HCT116 (cell line): ENCODE results near the gene TBC1D19. TPM values are rescaled to one million over a fixed set of nuclear protein-coding genes. Genes with fewer than 3 reads are reported as not detected.

Experiments
- ATAC-seq: fragments of 200-7000 bp; cut with Tn5 transposase; 2 replicates; pipeline ENCODE4 v1.9.1; 2020; ENCODE audit warnings: mild to moderate bottlenecking, moderate library complexity
- BruUV-seq: library from RNA; stranded (reverse); fragments of 400-500 nt; replicated peaks from 2 replicates; lab custom pipeline; 2021; lab: Mats Ljungman, UMichigan
- CTCF ChIA-PET: fragments of 300-600 bp; sonication (Branson Sonifier 250); formaldehyde crosslinking; loops from one replicate; lab custom pipeline; 2021; ENCODE audit warnings: antibody characterized with exemption; lab: Charles Lee
- POLR2A ChIA-PET: fragments of 300-600, 350-600 bp; sonication (Branson Sonifier 250); formaldehyde crosslinking; loops from one replicate; lab custom pipeline; 2021; ENCODE audit warnings: antibody characterized with exemption; lab: Charles Lee
- RAD21 ChIA-PET, 2 experiments: fragments of 300-600 bp; sonication (Branson Sonifier 250); formaldehyde crosslinking; loops; one replicate each; lab custom pipeline; 2023; ENCODE audit warnings: low total read pairs in 2 of 2; ENCODE audit not compliant: uncharacterized antibody in 2 of 2, unreplicated experiment in 2 of 2, low non-redundant PET in 1 of 2; lab: Charles Lee
- DNase-seq: peaks from one replicate; pipeline ENCODE4 v3.0.0-alpha.2; 2010; ENCODE audit warnings: low read depth, low spot score
- H2AFZ ChIP-seq: fragments of 200-600 bp; shearing (Covaris generic), sonication (generic); 2 replicates; pipeline ENCODE4 v1.6.1; 2017; ENCODE audit warnings: low read depth, mixed run types, mixed read lengths, antibody characterized with exemption, low read length; ENCODE audit not compliant: poor library complexity, severe bottlenecking
- H3K27ac ChIP-seq: 2 replicates; pipeline ENCODE4 v1.5.1; 2012; ENCODE audit warnings: low read depth, low read length
- H3K27me3 ChIP-seq: fragments of 200-600 bp; sonication (generic); 2 replicates; pipeline ENCODE4 v1.6.1; 2016; ENCODE audit warnings: mixed run types, low read length, mixed read lengths; ENCODE audit not compliant: insufficient read depth
- H3K36me3 ChIP-seq, 2 experiments: fragments of 200-500 bp in 1 of 2; fragments of 200-600 bp in 1 of 2; sonication (Bioruptor generic) in 1 of 2; sonication (generic) in 1 of 2; 2 replicates each; pipeline versions ENCODE4 v1.5.1 to v1.6.1; 2014 to 2016; ENCODE audit warnings: low read length in 2 of 2, inconsistent platforms in 1 of 2, mixed read lengths in 1 of 2, mixed run types in 1 of 2; ENCODE audit not compliant: insufficient read depth in 2 of 2, control insufficient read depth in 1 of 2
- H3K4me1 ChIP-seq, 2 experiments: fragments of 200-600 bp in 1 of 2; sonication (generic) in 1 of 2; 2 replicates each; pipeline versions ENCODE4 v1.5.1 to v1.6.1; 2012 to 2017; ENCODE audit warnings: low read length in 2 of 2, inconsistent platforms in 1 of 2, mild to moderate bottlenecking in 1 of 2, mixed read lengths in 1 of 2, mixed run types in 1 of 2, moderate library complexity in 1 of 2; ENCODE audit not compliant: insufficient read depth in 2 of 2, control insufficient read depth in 1 of 2
- H3K4me2 ChIP-seq: fragments of 200-600 bp; sonication (generic); 2 replicates; pipeline ENCODE4 v1.6.1; 2017; ENCODE audit warnings: mixed run types, low read length, mixed read lengths
- H3K4me3 ChIP-seq, 2 experiments: fragments of 200-600 bp in 1 of 2; sonication (generic) in 1 of 2; replicated peaks in 1 of 2; 2 replicates each; pipeline ENCODE4 v1.5.1; 2011 to 2016; ENCODE audit warnings: low read length in 2 of 2, control low read depth in 1 of 2, low read depth in 1 of 2, mild to moderate bottlenecking in 1 of 2, mixed read lengths in 1 of 2, mixed run types in 1 of 2
- H3K79me2 ChIP-seq: fragments of 200-600 bp; sonication (generic); 2 replicates; pipeline ENCODE4 v1.6.1; 2017; ENCODE audit warnings: mild to moderate bottlenecking, mixed run types, low read length, moderate library complexity, mixed read lengths; ENCODE audit not compliant: insufficient read depth
- H3K9ac ChIP-seq: fragments of 200-600 bp; sonication (generic); 2 replicates; pipeline ENCODE4 v1.6.1; 2016; ENCODE audit warnings: low read length, mixed read lengths
- H3K9me2 ChIP-seq: fragments of 200-600 bp; sonication (generic), shearing (Covaris generic); 2 replicates; pipeline ENCODE4 v1.6.1; 2017; ENCODE audit warnings: mixed run types, mild to moderate bottlenecking, moderate library complexity; ENCODE audit not compliant: insufficient read depth
- H3K9me3 ChIP-seq, 2 experiments: fragments of 200-500 bp in 1 of 2; fragments of 200-600 bp in 1 of 2; sonication (Bioruptor generic) in 1 of 2; sonication (generic) in 1 of 2; 2 replicates each; pipeline ENCODE4 v1.6.1; 2014 to 2017; ENCODE audit warnings: low read length in 2 of 2, mixed read lengths in 2 of 2, inconsistent platforms in 1 of 2, low read depth in 1 of 2, mild to moderate bottlenecking in 1 of 2, mixed run types in 1 of 2, moderate library complexity in 1 of 2; ENCODE audit not compliant: control insufficient read depth in 1 of 2, insufficient read depth in 1 of 2
- H4K20me1 ChIP-seq: fragments of 200-600 bp; sonication (generic), shearing (Covaris generic); 2 replicates; pipeline ENCODE4 v1.6.1; 2017; ENCODE audit warnings: mixed run types, mild to moderate bottlenecking, moderate library complexity; ENCODE audit not compliant: insufficient read depth
- ATF3 ChIP-seq: IDR thresholded peaks from 2 replicates; pipeline ENCODE4 v1.6.1; 2012
- CEBPB ChIP-seq: IDR thresholded peaks from 2 replicates; pipeline ENCODE4 v1.6.1; 2012; ENCODE audit warnings: low read depth
- CTCF ChIP-seq, 3 experiments: fragments of 200-600 bp in 1 of 3; sonication (generic) in 1 of 3; IDR thresholded peaks in 2 of 3; conservative IDR thresholded peaks in 1 of 3; 2 replicates each; pipeline ENCODE4 v1.5.1; 2012 to 2017; ENCODE audit warnings: low read depth in 2 of 3, low read length in 2 of 3, antibody characterized with exemption in 1 of 3, borderline replicate concordance in 1 of 3, control low read depth in 1 of 3, mild to moderate bottlenecking in 1 of 3, mixed read lengths in 1 of 3, mixed run types in 1 of 3, moderate library complexity in 1 of 3; ENCODE audit not compliant: insufficient read depth in 1 of 3
- EGR1 ChIP-seq: IDR thresholded peaks from 2 replicates; pipeline ENCODE4 v1.6.1; 2012; ENCODE audit warnings: low read depth
- ELF1 ChIP-seq: IDR thresholded peaks from 2 replicates; pipeline ENCODE4 v1.6.1; 2012; ENCODE audit warnings: low read depth, borderline replicate concordance
- EZH2 ChIP-seq: fragments of 200-600 bp; sonication (generic); IDR thresholded peaks from 2 replicates; pipeline ENCODE4 v1.6.1; 2017; ENCODE audit warnings: antibody characterized with exemption, mixed run types
- EZH2phosphoT487 ChIP-seq: fragments of 200-600 bp; IDR thresholded peaks from 2 replicates; pipeline ENCODE4 v1.6.1; 2018; ENCODE audit warnings: antibody characterized with exemption, borderline replicate concordance
- FOSL1 ChIP-seq: IDR thresholded peaks from 2 replicates; pipeline ENCODE4 v1.6.1; 2012; ENCODE audit warnings: low read depth
- JUND ChIP-seq: IDR thresholded peaks from 2 replicates; pipeline ENCODE4 v1.6.1; 2012
- MAX ChIP-seq: IDR thresholded peaks from 2 replicates; pipeline ENCODE4 v1.6.1; 2012
- POLR2A ChIP-seq: IDR thresholded peaks from 2 replicates; pipeline ENCODE4 v1.7.0; 2011; ENCODE audit warnings: borderline replicate concordance; ENCODE audit not compliant: insufficient read depth, insufficient read length; ENCODE audit errors: extremely low read depth
- RAD21 ChIP-seq: IDR thresholded peaks from 2 replicates; pipeline ENCODE4 v1.6.1; 2012; ENCODE audit warnings: low read depth, mild to moderate bottlenecking
- REST ChIP-seq: IDR thresholded peaks from 2 replicates; pipeline ENCODE4 v1.6.1; 2012; ENCODE audit warnings: low read depth
- SP1 ChIP-seq: IDR thresholded peaks from 2 replicates; pipeline ENCODE4 v1.6.1; 2012; ENCODE audit warnings: low read depth
- YY1 ChIP-seq: IDR thresholded peaks from 2 replicates; pipeline ENCODE4 v1.6.1; 2011; ENCODE audit warnings: low read length, low read depth, moderate library complexity, mild to moderate bottlenecking; ENCODE audit not compliant: insufficient replicate concordance; ENCODE audit errors: extremely low read depth
- intact Hi-C: fragments of 100-400 bp; cut with micrococcal nuclease; formaldehyde crosslinking; loops from 2 replicates; pipeline ENCODE4 v1.10.0; 2022
- total RNA-seq: library from RNA; stranded (reverse); gene quantifications from one replicate; pipeline ENCODE4 v1.2.1, GENCODE V29; 2021; ENCODE audit not compliant: unreplicated experiment

TBC1D19 gene
- total RNA-seq, 1 experiment from 2014 or later: 25.4 TPM

- H3K9me3 ChIP-seq: no peaks in the 10 kb centered on the region
- ChIA-PET CTCF (no interaction called here), POLR2A (no interaction called here), RAD21 (no interaction called here)
- no peak overlapping the region for H2AFZ ChIP-seq
- H3K27me3 ChIP-seq: no peaks in the 10 kb centered on the region
- TF ChIP-seq CEBPB (no peak), EZH2phosphoT487 (no peak), YY1 (no peak), POLR2A (no peak), JUND (no peak), ELF1 (no peak), MAX (no peak), EGR1 (no peak), SP1 (no peak), RAD21 (no peak), ATF3 (no peak), CTCF (IDR thresholded peaks at IDR 0.05 in 2 of 3, conservative IDR thresholded peaks at IDR 0.05 in 1 of 3; ENCODE audit: borderline replicate concordance in 1 of 3, insufficient read depth in 1 of 3, low read depth in 2 of 3, low read length in 2 of 3) (no peak), REST (no peak), EZH2 (no peak), FOSL1 (no peak)
- no peak overlapping the region for H3K4me2 ChIP-seq
- no peak overlapping the region for H3K9ac ChIP-seq
- DNase-seq (no peak), ATAC-seq (no peak)
- peaks cover 0 to 7% of the 10 kb centered on the region in 2 experiments; a peak in 1 of 4 replicates for H3K4me1 ChIP-seq
- intact Hi-C loops: no loop called here
- no peak overlapping the region for H3K27ac ChIP-seq
- H3K79me2 ChIP-seq: no peaks in the 10 kb centered on the region
- BruUV-seq: no TSS peak
- no peaks in the 10 kb centered on the region for H3K36me3 ChIP-seq
- no peak overlapping the region for H3K4me3 ChIP-seq
- H4K20me1 ChIP-seq: no peaks in the 10 kb centered on the region
- no peaks in the 10 kb centered on the region for H3K9me2 ChIP-seq
These were observed 173.9 kb downstream of the TBC1D19 start for GRCh38 chr4:26757751-26758150.
